ENCODE results near the gene TMEM59.
"Not testable (repeated sequence)": the region's sequence is repeated elsewhere in the genome, so short reads cannot be mapped to it uniquely, and the experiment has no call there.

Gene TMEM59

GRCh38 chr1:54024358-54024757, 28.6 kb downstream of the TMEM59 start:
- Histone ChIP-seq H3K36me3 (peaks cover 0 to 16% (median 5%) of the 10 kb centered on the region in 11 experiments; a peak in 8 of 22 replicates), H3K27ac (no peak overlapping the region), H3K9me3 (replicated peaks in 1 of 11) (no peaks in the 10 kb centered on the region), H3K4me3 (no peak overlapping the region), H3K4me1 (no peaks in the 10 kb centered on the region), H3K4me2 (no peak overlapping the region), H3K27me3 (no peaks in the 10 kb centered on the region), H3K9ac (no peak overlapping the region), H4K20me1 (no peaks in the 10 kb centered on the region)
- TF ChIP-seq Cebpa-rat (IDR thresholded peaks at IDR 0.05): no peak

- H3K4me1 ChIP-seq; H3K9ac ChIP-seq; H3K36me3 ChIP-seq; H3K4me3 ChIP-seq; H4K20me1 ChIP-seq; H3K27ac ChIP-seq; H3K9me3 ChIP-seq (replicated peaks in 1 of 11); H3K27me3 ChIP-seq; H3K4me2 ChIP-seq: not testable (repeated sequence)
Observed at GRCh38 chr1:54019562-54020176, 33.3 kb downstream of the TMEM59 start.

GRCh38 chr1:54018635-54019034, 34.4 kb downstream of the TMEM59 start:
- Histone ChIP-seq H3K4me2 (no peak overlapping the region), H3K4me3 (no peak overlapping the region), H3K9me3 (replicated peaks in 1 of 11) (no peaks in the 10 kb centered on the region), H4K20me1 (no peaks in the 10 kb centered on the region), H3K27ac (no peak overlapping the region), H3K9ac (no peak overlapping the region), H3K36me3 (no peaks in the 10 kb centered on the region), H3K4me1 (no peaks in the 10 kb centered on the region), H3K27me3 (no peaks in the 10 kb centered on the region)
- TF ChIP-seq Cebpa-rat (IDR thresholded peaks at IDR 0.05): no peak

- H4K20me1 ChIP-seq: no peaks in the 10 kb centered on the region
- TF ChIP-seq Cebpa-rat (IDR thresholded peaks at IDR 0.05): no peak
- no peak within 1 kb of the TSS for H3K27ac ChIP-seq
- no peak within 1 kb of the TSS for H3K4me3 ChIP-seq
- no peaks in the 10 kb centered on the region for H3K27me3 ChIP-seq
- H3K36me3 ChIP-seq: no peaks in the 10 kb centered on the region
- no peaks in the 10 kb centered on the region for H3K9me3 ChIP-seq (replicated peaks in 1 of 11)
- no peak within 1 kb of the TSS for H3K9ac ChIP-seq
- H3K4me2 ChIP-seq: no peak within 1 kb of the TSS
- no peaks in the 10 kb centered on the region for H3K4me1 ChIP-seq
Observed at GRCh38 chr1:54017979-54018378, 35.0 kb downstream of the TMEM59 start, which contains the start of gene LDLRAD1. Gene LDLRAD1, minus strand, starts transcription at chr1:54018186. Its CDS starts 74 bp downstream, at chr1:54018112.

- H3K4me1 ChIP-seq: no peaks in the 10 kb centered on the region
- no peak overlapping the region for H3K9ac ChIP-seq
- H4K20me1 ChIP-seq: 0 out of 22 replicates have a peak, but pooled peaks cover 0 to 6% (median 0%) of the 10 kb centered on the region in 11 experiments
- TF ChIP-seq Cebpa-rat (IDR thresholded peaks at IDR 0.05): no peak
- no peaks in the 10 kb centered on the region for H3K36me3 ChIP-seq
- H3K9me3 ChIP-seq (replicated peaks in 1 of 11): no peaks in the 10 kb centered on the region
- no peak overlapping the region for H3K4me3 ChIP-seq
- H3K27me3 ChIP-seq: no peaks in the 10 kb centered on the region
- H3K4me2 ChIP-seq: no peak overlapping the region
- no peak overlapping the region for H3K27ac ChIP-seq
Observed at GRCh38 chr1:54016343-54017282, 36.4 kb downstream of the TMEM59 start.

GRCh38 chr1:54014009-54014629, 38.9 kb downstream of the TMEM59 start:
- no peak overlapping the region for H3K9ac ChIP-seq
- H3K4me2 ChIP-seq: no peak overlapping the region
- no peaks in the 10 kb centered on the region for H3K9me3 ChIP-seq (replicated peaks in 1 of 11)
- 0 out of 22 replicates have a peak, but pooled peaks cover 0 to 6% (median 0%) of the 10 kb centered on the region in 11 experiments for H4K20me1 ChIP-seq
- TF ChIP-seq Cebpa-rat (IDR thresholded peaks at IDR 0.05): no peak
- no peaks in the 10 kb centered on the region for H3K27me3 ChIP-seq
- no peaks in the 10 kb centered on the region for H3K36me3 ChIP-seq
- H3K4me1 ChIP-seq: no peaks in the 10 kb centered on the region
- no peak overlapping the region for H3K4me3 ChIP-seq
- H3K27ac ChIP-seq: no peak overlapping the region

- Histone ChIP-seq H3K27ac (no peak overlapping the region), H3K9ac (no peak overlapping the region), H3K36me3 (no peaks in the 10 kb centered on the region), H3K27me3 (no peaks in the 10 kb centered on the region), H3K4me2 (no peak overlapping the region), H3K4me1 (no peaks in the 10 kb centered on the region), H4K20me1 (0 out of 22 replicates have a peak, but pooled peaks cover 0 to 6% (median 0%) of the 10 kb centered on the region in 11 experiments), H3K9me3 (replicated peaks in 1 of 11) (no peaks in the 10 kb centered on the region), H3K4me3 (no peak overlapping the region)
- TF ChIP-seq Cebpa-rat (IDR thresholded peaks at IDR 0.05): no peak
Observed at GRCh38 chr1:54013393-54014008, 39.5 kb downstream of the TMEM59 start.

- Histone ChIP-seq H3K36me3 (no peaks in the 10 kb centered on the region), H4K20me1 (0 out of 22 replicates have a peak, but pooled peaks cover 0 to 6% (median 0%) of the 10 kb centered on the region in 11 experiments), H3K4me1 (no peaks in the 10 kb centered on the region), H3K9ac (no peak overlapping the region), H3K9me3 (replicated peaks in 1 of 11) (no peaks in the 10 kb centered on the region), H3K4me3 (no peak overlapping the region), H3K27me3 (no peaks in the 10 kb centered on the region), H3K27ac (no peak overlapping the region), H3K4me2 (no peak overlapping the region)
- no peak for TF ChIP-seq Cebpa-rat (IDR thresholded peaks at IDR 0.05)
Observed at GRCh38 chr1:54012863-54013262, 40.1 kb downstream of the TMEM59 start.

GRCh38 chr1:54012008-54012325, 41.0 kb downstream of the TMEM59 start:
- Histone ChIP-seq H4K20me1 (0 out of 22 replicates have a peak, but pooled peaks cover 0 to 6% (median 0%) of the 10 kb centered on the region in 11 experiments), H3K4me2 (no peak overlapping the region), H3K9ac (no peak overlapping the region), H3K36me3 (no peaks in the 10 kb centered on the region), H3K4me1 (no peaks in the 10 kb centered on the region), H3K27ac (no peak overlapping the region), H3K27me3 (no peaks in the 10 kb centered on the region), H3K9me3 (replicated peaks in 1 of 11) (no peaks in the 10 kb centered on the region), H3K4me3 (no peak overlapping the region)
- no peak for TF ChIP-seq Cebpa-rat (IDR thresholded peaks at IDR 0.05)

All from BLaER1 treated with 17β-estradiol and CSF1 and Interleukin-3, amounts not matched to agents 10 nM and 100 nM (cell line).